H9 (cell line): ENCODE measurements around the gene LRRC73. TPM values are rescaled to one million over a fixed set of nuclear protein-coding genes. Genes with fewer than 3 reads are reported as not detected.

Experiments used
- DNase-seq: peaks from one replicate; pipeline ENCODE4 v3.0.0-alpha.2; 2017
- H2AFZ ChIP-seq: one replicate; pipeline ENCODE4 v1.6.1; 2013; ENCODE audit warnings: mild to moderate bottlenecking, low read length, control low read depth, moderate library complexity
- H2AK5ac ChIP-seq: 2 replicates; pipeline ENCODE4 v1.6.1; 2013; ENCODE audit warnings: low read length, control low read depth, mixed read lengths; ENCODE audit not compliant: insufficient read length
- H2BK120ac ChIP-seq: one replicate; pipeline ENCODE4 v1.6.1; 2013; ENCODE audit warnings: low read depth, mild to moderate bottlenecking, low read length, control low read depth, inconsistent platforms; ENCODE audit not compliant: poor library complexity, severe bottlenecking
- H2BK12ac ChIP-seq: 2 replicates; pipeline ENCODE4 v1.6.1; 2013; ENCODE audit warnings: low read length, control low read depth, mixed read lengths, low read depth; ENCODE audit not compliant: insufficient read length
- H2BK15ac ChIP-seq: 2 replicates; pipeline ENCODE4 v1.6.1; 2013; ENCODE audit warnings: low read depth, low read length, control low read depth
- H2BK20ac ChIP-seq: one replicate; pipeline ENCODE4 v1.6.1; 2013; ENCODE audit warnings: low read depth, mild to moderate bottlenecking, low read length, control low read depth, inconsistent platforms; ENCODE audit not compliant: poor library complexity, severe bottlenecking
- H2BK5ac ChIP-seq: 2 replicates; pipeline ENCODE4 v1.6.1; 2013; ENCODE audit warnings: low read length, control low read depth, mixed read lengths; ENCODE audit not compliant: insufficient read length
- H3K14ac ChIP-seq: 2 replicates; pipeline ENCODE4 v1.6.1; 2013; ENCODE audit warnings: low read length, control low read depth; ENCODE audit not compliant: insufficient read depth
- H3K18ac ChIP-seq: 2 replicates; pipeline ENCODE4 v1.6.1; 2013; ENCODE audit warnings: low read depth, mild to moderate bottlenecking, mixed read lengths, low read length, control low read depth; ENCODE audit not compliant: insufficient read length
- H3K23ac ChIP-seq: 2 replicates; pipeline ENCODE4 v1.6.1; 2013; ENCODE audit warnings: low read length, control low read depth, mixed read lengths, low read depth; ENCODE audit not compliant: insufficient read length
- H3K23me2 ChIP-seq: 2 replicates; pipeline ENCODE4 v1.6.1; 2013; ENCODE audit warnings: low read depth, mild to moderate bottlenecking, mixed read lengths, low read length, control low read depth; ENCODE audit not compliant: insufficient read length, poor library complexity, severe bottlenecking
- H3K27ac ChIP-seq: 2 replicates; pipeline ENCODE4 v1.5.1; 2013; ENCODE audit warnings: low read length, control low read depth, mixed read lengths, low read depth; ENCODE audit not compliant: insufficient read length
- H3K27me3 ChIP-seq: 2 replicates; pipeline ENCODE4 v1.6.1; 2013; ENCODE audit warnings: low read length, control low read depth, inconsistent platforms; ENCODE audit not compliant: insufficient read depth
- H3K4ac ChIP-seq: 2 replicates; pipeline ENCODE4 v1.6.1; 2013; ENCODE audit warnings: low read depth, mild to moderate bottlenecking, control low read depth, inconsistent platforms, low read length, moderate library complexity
- H3K4me1 ChIP-seq: 2 replicates; pipeline ENCODE4 v1.6.1; 2013; ENCODE audit warnings: low read length, control low read depth, inconsistent platforms; ENCODE audit not compliant: insufficient read depth
- H3K4me2 ChIP-seq: 2 replicates; pipeline ENCODE4 v1.6.1; 2013; ENCODE audit warnings: low read length, control low read depth, mixed read lengths; ENCODE audit not compliant: insufficient read length, insufficient read depth
- H3K56ac ChIP-seq: 2 replicates; pipeline ENCODE4 v1.6.1; 2013; ENCODE audit warnings: low read depth, mild to moderate bottlenecking, mixed read lengths, low read length, control low read depth; ENCODE audit not compliant: insufficient read length
- H3K79me1 ChIP-seq: 2 replicates; pipeline ENCODE4 v1.6.1; 2013; ENCODE audit warnings: low read depth, mild to moderate bottlenecking, moderate library complexity, low read length, control low read depth, inconsistent platforms; ENCODE audit not compliant: insufficient read depth, poor library complexity, severe bottlenecking
- H3K79me2 ChIP-seq: 2 replicates; pipeline ENCODE4 v1.6.1; 2013; ENCODE audit warnings: low read length, control low read depth, inconsistent platforms; ENCODE audit not compliant: insufficient read depth
- H3K9ac ChIP-seq: 2 replicates; pipeline ENCODE4 v1.6.1; 2013; ENCODE audit warnings: low read length, control low read depth, mixed read lengths; ENCODE audit not compliant: insufficient read length; ENCODE audit errors: extremely low read depth
- H3K9me3 ChIP-seq: one replicate; pipeline ENCODE4 v1.6.1; 2013; ENCODE audit warnings: low read depth, low read length, inconsistent platforms; ENCODE audit not compliant: control insufficient read depth
- H3T11ph ChIP-seq: one replicate; pipeline ENCODE4 v1.6.1; 2013; ENCODE audit warnings: mild to moderate bottlenecking, low read length, control low read depth, inconsistent platforms
- H4K20me1 ChIP-seq: one replicate; pipeline ENCODE4 v1.6.1; 2013; ENCODE audit not compliant: control insufficient read depth, insufficient read length, insufficient read depth
- H4K5ac ChIP-seq: 2 replicates; pipeline ENCODE4 v1.6.1; 2013; ENCODE audit warnings: low read depth, mild to moderate bottlenecking, mixed read lengths, low read length, control low read depth; ENCODE audit not compliant: insufficient read length
- H4K8ac ChIP-seq: replicated peaks from 2 replicates; pipeline ENCODE4 v1.6.1; 2013; ENCODE audit warnings: low read length, control low read depth, mixed read lengths, low read depth; ENCODE audit not compliant: insufficient read length
- H4K91ac ChIP-seq: 2 replicates; pipeline ENCODE4 v1.6.1; 2013; ENCODE audit warnings: low read depth, mild to moderate bottlenecking, moderate library complexity, mixed read lengths, low read length, control low read depth; ENCODE audit not compliant: insufficient read length
- H3K27ac Mint-ChIP-seq, 3 experiments: 2 replicates in 2 of 3; 3 replicates in 1 of 3; pipeline ENCODE4 v1.8.0; 2020 to 2021; ENCODE audit warnings: mixed read lengths in 3 of 3, mild to moderate bottlenecking in 1 of 3, moderate library complexity in 1 of 3
- H3K27me3 Mint-ChIP-seq: 2 replicates; pipeline ENCODE4 v1.8.0; 2021; ENCODE audit warnings: low read depth, mild to moderate bottlenecking, moderate library complexity, mixed read lengths
- H3K36me3 Mint-ChIP-seq, 3 experiments: 2 replicates in 2 of 3; 3 replicates in 1 of 3; pipeline ENCODE4 v1.8.0; 2020 to 2021; ENCODE audit warnings: low read depth in 3 of 3, mixed read lengths in 3 of 3; ENCODE audit not compliant: insufficient read depth in 1 of 3
- H3K4me1 Mint-ChIP-seq, 2 experiments: 2 replicates each; pipeline ENCODE4 v1.8.0; 2020; ENCODE audit warnings: mixed read lengths in 2 of 2
- H3K4me3 Mint-ChIP-seq, 2 experiments: 2 replicates in 1 of 2; 3 replicates in 1 of 2; pipeline ENCODE4 v1.8.0; 2020 to 2021; ENCODE audit warnings: mild to moderate bottlenecking in 2 of 2, mixed read lengths in 2 of 2, moderate library complexity in 1 of 2
- H3K9me3 Mint-ChIP-seq, 2 experiments: 2 replicates in 1 of 2; 3 replicates in 1 of 2; pipeline ENCODE4 v1.8.0; 2020; ENCODE audit warnings: mild to moderate bottlenecking in 2 of 2, mixed read lengths in 2 of 2, moderate library complexity in 1 of 2
- CTCF ChIP-seq: fragments of 200-600 bp; sonication (generic); conservative IDR thresholded peaks from 3 replicates; pipeline ENCODE4 v1.8.0; 2021; ENCODE audit warnings: antibody characterized with exemption, mild to moderate bottlenecking
- WGBS: extraction: QIAGEN DNeasy Blood & Tissue Kit; methylation state at CpG from one replicate; pipeline ENCODE4 v1.1.7; 2013; ENCODE audit warnings: missing lambda C conversion rate, low lambda C conversion rate, mixed read lengths; ENCODE audit not compliant: insufficient read length; ENCODE audit errors: extremely low coverage; 5-methylcytosine and 5-hydroxymethylcytosine counted together
- total RNA-seq: library from RNA; stranded (reverse); gene quantifications from 2 replicates; pipeline ENCODE4 v1.2.1, GENCODE V29; 2021

The LRRC73 gene
- total RNA-seq, 1 experiment from 2014 or later, result 0.55 TPM

GRCh38 chr6:43503443-43503842 lies 6.7 kb downstream of the LRRC73 start:
- no peak overlapping the region for H2BK5ac ChIP-seq
- Mint-ChIP-seq H3K9me3 (no peaks in the 10 kb centered on the region), H3K27ac (peak overlapping the region in 1 of 3 experiments; percentile 83; a peak in 1 of 7 replicates), H3K4me3 (no peak overlapping the region), H3K4me1 (peaks cover 2% of the 10 kb centered on the region in 2 experiments; a peak in 1 of 4 replicates), H3K27me3 (peaks cover 13% of the 10 kb centered on the region), H3K36me3 (peaks cover 27 to 73% (median 58%) of the 10 kb centered on the region in 3 experiments)
- TF ChIP-seq CTCF, result no peak
- no peaks in the 10 kb centered on the region for H4K20me1 ChIP-seq
- no peak overlapping the region for H3T11ph ChIP-seq
- no peaks in the 10 kb centered on the region for H3K27me3 ChIP-seq
- no peak overlapping the region for H2BK20ac ChIP-seq
- no peak overlapping the region for H3K23ac ChIP-seq
- no peak overlapping the region for H2AFZ ChIP-seq
- no peak overlapping the region for H3K4me2 ChIP-seq
- no peak overlapping the region for H3K4ac ChIP-seq
- H3K79me2 ChIP-seq, result no peaks in the 10 kb centered on the region
- H3K14ac ChIP-seq, result no peak overlapping the region
- no peak overlapping the region for H4K8ac ChIP-seq
- H4K5ac ChIP-seq, result no peak overlapping the region
- no CpG with 5 or more reads among the region's 8 CpGs for WGBS
- H3K79me1 ChIP-seq, result no peaks in the 10 kb centered on the region
- no peak overlapping the region for H2BK15ac ChIP-seq
- H3K27ac ChIP-seq, result no peak overlapping the region
- H3K18ac ChIP-seq, result no peak overlapping the region
- H2AK5ac ChIP-seq, result no peak overlapping the region
- H3K56ac ChIP-seq, result no peak overlapping the region
- H3K9me3 ChIP-seq, result no peaks in the 10 kb centered on the region
- H2BK120ac ChIP-seq, result no peak overlapping the region
- no peak overlapping the region for H3K9ac ChIP-seq
- no peaks in the 10 kb centered on the region for H3K23me2 ChIP-seq
- no peak overlapping the region for H2BK12ac ChIP-seq
- no peak for DNase-seq
- H3K4me1 ChIP-seq, result no peaks in the 10 kb centered on the region
- H4K91ac ChIP-seq, result no peak overlapping the region
